ENCODE results near the gene PTN.
"Not testable (repeated sequence)": the region's sequence is repeated elsewhere in the genome, so short reads cannot be mapped to it uniquely, and the experiment has no call there.

Gene PTN

GRCh38 chr7:137241655-137242360, 101.7 kb downstream of the PTN start:
- DNase-seq (ENCODE audit: low spot score): no peak
- in situ Hi-C loops (cut with MboI; ENCODE audit: low sequenced_read_pairs, unreplicated experiment): no loop called here

GRCh38 chr7:137239186-137239585, 104.3 kb downstream of the PTN start:
- in situ Hi-C loops (cut with MboI; ENCODE audit: low sequenced_read_pairs, unreplicated experiment); DNase-seq (ENCODE audit: low spot score): not testable (repeated sequence)

More at GRCh38 chr7:137241655-137242360, 101.7 kb downstream of the PTN start:
- TF ChIP-seq, protein P1, sequence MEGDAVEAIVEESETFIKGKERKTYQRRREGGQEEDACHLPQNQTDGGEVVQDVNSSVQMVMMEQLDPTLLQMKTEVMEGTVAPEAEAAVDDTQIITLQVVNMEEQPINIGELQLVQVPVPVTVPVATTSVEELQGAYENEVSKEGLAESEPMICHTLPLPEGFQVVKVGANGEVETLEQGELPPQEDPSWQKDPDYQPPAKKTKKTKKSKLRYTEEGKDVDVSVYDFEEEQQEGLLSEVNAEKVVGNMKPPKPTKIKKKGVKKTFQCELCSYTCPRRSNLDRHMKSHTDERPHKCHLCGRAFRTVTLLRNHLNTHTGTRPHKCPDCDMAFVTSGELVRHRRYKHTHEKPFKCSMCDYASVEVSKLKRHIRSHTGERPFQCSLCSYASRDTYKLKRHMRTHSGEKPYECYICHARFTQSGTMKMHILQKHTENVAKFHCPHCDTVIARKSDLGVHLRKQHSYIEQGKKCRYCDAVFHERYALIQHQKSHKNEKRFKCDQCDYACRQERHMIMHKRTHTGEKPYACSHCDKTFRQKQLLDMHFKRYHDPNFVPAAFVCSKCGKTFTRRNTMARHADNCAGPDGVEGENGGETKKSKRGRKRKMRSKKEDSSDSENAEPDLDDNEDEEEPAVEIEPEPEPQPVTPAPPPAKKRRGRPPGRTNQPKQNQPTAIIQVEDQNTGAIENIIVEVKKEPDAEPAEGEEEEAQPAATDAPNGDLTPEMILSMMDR (IDR thresholded peaks at IDR 0.05; ENCODE audit: borderline replicate concordance, control extremely low read depth, extremely low read depth, insufficient read depth, missing control alignments): no peak

DNA sequence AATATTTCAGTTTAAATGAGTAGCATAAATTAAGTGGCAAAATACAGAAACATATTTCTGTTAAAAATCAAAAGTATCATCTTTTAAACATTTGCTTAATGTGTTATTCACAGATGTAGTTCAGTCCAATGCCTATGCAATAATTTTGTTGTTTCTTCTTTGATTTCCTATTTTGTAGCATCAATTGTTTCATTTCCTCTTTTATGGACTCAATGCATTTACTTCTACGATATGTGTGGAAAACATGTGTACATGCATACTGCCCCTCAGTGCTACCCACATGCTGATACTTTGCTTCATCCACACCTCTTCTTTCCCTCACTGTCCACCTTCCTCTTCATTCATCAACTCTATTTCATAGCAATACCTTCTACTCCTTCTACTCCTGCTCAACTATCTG, 108.1 kb downstream of the PTN start:
- TF ChIP-seq, protein P1 (IDR thresholded peaks at IDR 0.05; ENCODE audit: borderline replicate concordance, control extremely low read depth, extremely low read depth, insufficient read depth, missing control alignments): no peak
- in situ Hi-C loops (cut with MboI; ENCODE audit: low sequenced_read_pairs, unreplicated experiment): no loop called here
- no peak for DNase-seq (ENCODE audit: low spot score)

DNA sequence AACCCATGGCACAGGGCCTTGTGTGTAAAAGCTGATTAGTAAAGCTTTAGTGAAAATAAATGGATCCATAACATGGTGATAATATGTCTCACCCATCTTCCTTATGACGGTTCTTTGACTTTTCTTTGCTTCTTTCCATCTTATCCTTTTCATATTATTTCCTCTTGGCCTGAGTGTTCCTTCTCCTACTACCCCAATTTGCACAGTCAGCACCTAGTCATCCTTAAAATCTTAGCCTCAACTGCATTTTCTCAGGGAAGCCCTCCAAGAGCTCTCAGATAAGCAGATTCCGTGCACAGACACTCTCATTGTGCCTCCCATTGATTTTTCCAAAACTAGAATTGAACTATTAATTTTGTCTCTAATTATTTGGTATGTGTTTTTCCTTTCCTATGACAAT, 112.4 kb downstream of the PTN start:
- in situ Hi-C loops (cut with MboI; ENCODE audit: low sequenced_read_pairs, unreplicated experiment): no loop called here
- TF ChIP-seq, protein P1 (IDR thresholded peaks at IDR 0.05; ENCODE audit: borderline replicate concordance, control extremely low read depth, extremely low read depth, insufficient read depth, missing control alignments): no peak
- no peak for DNase-seq (ENCODE audit: low spot score)

- in situ Hi-C loops (cut with MboI; ENCODE audit: low sequenced_read_pairs, unreplicated experiment): no loop called here
- DNase-seq (ENCODE audit: low spot score): no peak
- TF ChIP-seq, protein P1 (IDR thresholded peaks at IDR 0.05; ENCODE audit: borderline replicate concordance, control extremely low read depth, extremely low read depth, insufficient read depth, missing control alignments): no peak
Measured at GRCh38 chr7:137221467-137221866, 122.1 kb downstream of the PTN start.

- TF ChIP-seq, protein P1 (IDR thresholded peaks at IDR 0.05; ENCODE audit: borderline replicate concordance, control extremely low read depth, extremely low read depth, insufficient read depth, missing control alignments): no peak
- DNase-seq (ENCODE audit: low spot score): no peak
- in situ Hi-C loops (cut with MboI; ENCODE audit: low sequenced_read_pairs, unreplicated experiment): no loop called here
Measured at GRCh38 chr7:137213744-137214143, 129.8 kb downstream of the PTN start.

- TF ChIP-seq, protein P1 (IDR thresholded peaks at IDR 0.05; ENCODE audit: borderline replicate concordance, control extremely low read depth, extremely low read depth, insufficient read depth, missing control alignments): no peak
- in situ Hi-C loops (cut with MboI; ENCODE audit: low sequenced_read_pairs, unreplicated experiment): no loop called here
- no peak for DNase-seq (ENCODE audit: low spot score)
Measured at GRCh38 chr7:137209151-137209817, 134.2 kb downstream of the PTN start.

All from GM13976 (cell line).